ENCODE measurements around the gene IQCN. TPM values are rescaled to one million over a fixed set of nuclear protein-coding genes. Genes with fewer than 3 reads are reported as not detected.

Gene IQCN
- total and polyA plus RNA-seq, 2 of the 4 experiments (the other 2 are of a cell fraction), result 0.18 to 0.67 TPM

- TF ChIP-seq RAD21 (IDR thresholded peaks at IDR 0.05; ENCODE audit: low read length) (no peak), SMC3 (IDR thresholded peaks at IDR 0.05; ENCODE audit: low read depth, low read length) (no peak), CHD1 (IDR thresholded peaks at IDR 0.05; ENCODE audit: low read depth, low read length) (peak; percentile 62), MAFK (IDR thresholded peaks at IDR 0.05; ENCODE audit: low read depth, low read length) (no peak)
Measured at GRCh38 chr19:18281082-18282020, 7.1 kb upstream of the IQCN start, which contains the start of gene JUND (continued).

Measured in IMR-90 (cell line).